ENCODE measurements around the gene PPFIBP2. TPM values are rescaled to one million over a fixed set of nuclear protein-coding genes. Genes with fewer than 3 reads are reported as not detected.

The PPFIBP2 gene
- total RNA-seq, 4 donors from 2014 or later, result 26.4 to 33.3 (median 29.1) TPM

DNA sequence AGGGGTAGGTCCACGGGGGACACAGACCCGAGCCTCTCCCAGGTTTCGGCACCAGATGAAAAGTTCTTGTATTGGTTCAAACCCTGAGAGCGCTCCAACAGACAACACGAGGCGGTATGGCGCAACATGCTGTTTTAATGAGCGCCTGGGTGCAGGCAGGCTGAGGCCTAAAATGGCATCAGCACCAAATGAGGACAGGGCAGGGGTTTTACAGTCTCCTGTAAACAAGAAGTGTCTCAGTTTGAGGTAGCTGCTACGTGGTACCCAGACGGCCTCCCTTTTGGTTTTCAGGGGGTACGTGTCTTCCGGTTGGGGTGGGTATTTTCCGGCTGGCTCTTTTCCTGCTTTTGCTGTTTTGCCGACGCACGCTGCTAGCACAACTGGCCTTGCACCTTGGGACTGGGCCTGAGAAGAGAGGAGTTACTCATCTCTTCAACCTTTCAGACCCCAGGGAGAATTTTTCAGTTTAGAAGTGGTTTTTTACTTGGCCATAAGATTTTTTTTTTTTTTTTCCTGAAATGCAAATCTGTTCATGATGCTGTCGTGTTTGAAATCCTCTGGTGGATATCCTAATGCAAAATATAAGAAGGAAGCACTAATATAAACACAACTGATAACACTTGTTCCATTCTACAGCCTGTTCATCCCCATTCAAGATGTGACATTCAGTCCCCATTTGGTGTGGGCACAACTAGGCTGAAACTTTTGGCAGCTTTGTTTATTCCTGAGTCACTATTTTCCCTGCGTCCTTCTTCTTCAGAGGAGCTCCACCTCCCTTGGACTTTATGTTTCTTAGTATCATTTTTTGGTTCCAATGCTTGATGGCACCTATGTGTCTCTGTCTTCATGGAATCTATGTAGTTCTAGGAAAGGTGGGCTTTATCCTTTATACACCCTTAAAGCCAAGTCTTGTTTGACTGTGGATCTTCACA is 6.5 kb downstream of the PPFIBP2 start:
- TF ChIP-seq, protein P1, sequence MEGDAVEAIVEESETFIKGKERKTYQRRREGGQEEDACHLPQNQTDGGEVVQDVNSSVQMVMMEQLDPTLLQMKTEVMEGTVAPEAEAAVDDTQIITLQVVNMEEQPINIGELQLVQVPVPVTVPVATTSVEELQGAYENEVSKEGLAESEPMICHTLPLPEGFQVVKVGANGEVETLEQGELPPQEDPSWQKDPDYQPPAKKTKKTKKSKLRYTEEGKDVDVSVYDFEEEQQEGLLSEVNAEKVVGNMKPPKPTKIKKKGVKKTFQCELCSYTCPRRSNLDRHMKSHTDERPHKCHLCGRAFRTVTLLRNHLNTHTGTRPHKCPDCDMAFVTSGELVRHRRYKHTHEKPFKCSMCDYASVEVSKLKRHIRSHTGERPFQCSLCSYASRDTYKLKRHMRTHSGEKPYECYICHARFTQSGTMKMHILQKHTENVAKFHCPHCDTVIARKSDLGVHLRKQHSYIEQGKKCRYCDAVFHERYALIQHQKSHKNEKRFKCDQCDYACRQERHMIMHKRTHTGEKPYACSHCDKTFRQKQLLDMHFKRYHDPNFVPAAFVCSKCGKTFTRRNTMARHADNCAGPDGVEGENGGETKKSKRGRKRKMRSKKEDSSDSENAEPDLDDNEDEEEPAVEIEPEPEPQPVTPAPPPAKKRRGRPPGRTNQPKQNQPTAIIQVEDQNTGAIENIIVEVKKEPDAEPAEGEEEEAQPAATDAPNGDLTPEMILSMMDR (IDR thresholded peaks at IDR 0.05; ENCODE audit: low read depth), result no peak

DNA sequence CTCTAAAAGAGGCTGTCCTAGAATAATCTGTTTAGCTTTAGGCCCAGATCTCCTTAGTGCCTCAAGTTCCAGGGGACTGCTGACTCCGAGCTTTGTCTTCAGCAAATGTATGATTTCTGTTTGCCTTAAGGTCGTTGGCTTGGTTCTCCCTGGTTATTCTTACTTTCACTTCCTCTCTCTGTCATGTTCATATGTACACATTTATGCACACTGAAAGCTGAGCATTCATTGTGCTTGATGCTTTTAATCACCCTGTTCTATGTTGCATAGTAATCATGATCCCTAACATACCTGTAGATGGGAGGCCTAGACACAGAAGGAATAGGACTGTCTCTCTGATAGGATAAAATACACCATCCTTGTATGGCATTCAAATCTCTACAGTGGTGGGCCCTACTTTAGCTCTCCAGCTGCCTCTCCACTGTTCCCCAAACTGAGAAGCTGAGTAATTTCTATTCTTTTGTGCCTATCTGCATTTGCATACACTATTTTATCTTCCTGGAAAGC is 7.2 kb downstream of the PPFIBP2 start:
- TF ChIP-seq, protein P1 (IDR thresholded peaks at IDR 0.05; ENCODE audit: low read depth), result no peak

DNA sequence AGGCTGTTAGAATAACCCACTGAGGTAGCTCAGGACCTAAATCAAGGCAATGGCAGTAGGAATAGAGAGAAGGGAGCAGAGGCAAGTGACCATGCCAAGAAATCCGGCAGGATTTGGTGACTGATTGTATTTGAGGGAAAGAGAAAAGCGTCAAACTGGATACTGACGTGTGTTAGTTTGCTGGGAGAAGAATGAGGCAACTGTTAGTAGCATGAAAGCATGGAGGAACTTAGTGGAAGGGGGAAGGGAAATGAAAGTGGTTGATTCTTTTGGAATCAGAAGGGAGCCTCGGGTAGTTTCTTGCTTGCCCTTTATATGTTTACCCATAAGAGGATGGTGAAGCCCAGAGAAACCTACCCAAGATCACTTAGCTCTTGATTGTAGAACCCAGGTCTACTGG is 8.3 kb downstream of the PPFIBP2 start:
- TF ChIP-seq, protein P1 (IDR thresholded peaks at IDR 0.05; ENCODE audit: low read depth), result no peak

DNA sequence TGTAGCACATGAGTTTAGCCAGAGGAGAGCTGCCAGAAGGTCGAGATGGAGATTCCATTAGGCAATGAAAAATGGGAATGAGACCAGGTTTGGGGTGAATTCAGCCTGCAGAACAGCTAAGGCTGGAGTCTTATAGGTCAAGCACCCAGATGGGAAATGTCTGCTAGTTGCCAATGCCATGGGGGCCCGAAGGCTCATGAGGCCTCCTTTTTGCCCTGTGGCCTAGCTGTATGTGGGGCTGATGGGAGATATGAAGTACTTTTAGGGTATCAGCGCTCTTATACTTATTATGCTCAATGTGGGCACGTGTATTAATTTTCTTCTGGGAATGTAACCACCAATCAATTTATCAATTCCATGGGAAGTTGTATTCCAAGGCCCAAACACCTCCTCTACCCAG is 8.7 kb downstream of the PPFIBP2 start:
- TF ChIP-seq, protein P1 (IDR thresholded peaks at IDR 0.05; ENCODE audit: low read depth), result no peak

DNA sequence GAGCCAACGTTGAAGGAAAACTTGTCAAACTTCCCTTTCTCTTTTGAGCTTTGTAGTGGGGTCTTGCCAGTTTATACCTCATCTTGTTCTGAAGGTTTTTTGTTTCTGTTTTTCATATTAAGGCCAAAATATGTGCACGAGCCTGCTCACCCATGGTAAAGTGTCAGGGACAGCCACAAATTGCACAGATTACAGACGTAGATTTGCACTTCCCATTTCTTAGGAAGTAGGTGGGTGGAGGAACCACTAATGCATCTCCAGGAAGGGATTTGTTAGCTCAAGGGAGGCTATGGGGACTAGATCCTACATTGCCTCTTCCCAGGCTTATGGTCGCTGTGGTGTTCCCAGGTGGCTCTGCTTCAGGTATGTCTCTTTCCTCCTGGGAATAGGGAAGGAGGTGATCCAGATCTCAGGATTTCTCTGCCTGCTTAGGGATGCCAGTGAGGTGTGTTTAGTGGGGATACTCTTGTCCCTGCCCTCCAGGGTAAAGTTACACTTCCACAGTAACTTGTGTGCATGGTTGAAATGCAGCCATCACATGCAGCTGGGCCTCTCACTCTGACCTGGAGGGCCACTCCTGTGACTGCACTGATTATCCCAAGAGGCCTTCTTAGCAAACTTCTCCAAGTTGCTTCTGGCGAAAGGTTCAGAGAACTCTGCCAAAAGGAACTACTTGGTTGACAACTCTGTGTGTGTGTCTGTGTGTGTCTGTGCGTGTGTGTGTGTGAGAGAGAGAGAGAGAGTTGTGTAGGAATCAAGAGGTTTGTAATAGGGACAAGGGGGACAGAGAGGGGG is 9.8 kb downstream of the PPFIBP2 start:
- TF ChIP-seq, protein P1 (IDR thresholded peaks at IDR 0.05; ENCODE audit: low read depth), result no peak

DNA sequence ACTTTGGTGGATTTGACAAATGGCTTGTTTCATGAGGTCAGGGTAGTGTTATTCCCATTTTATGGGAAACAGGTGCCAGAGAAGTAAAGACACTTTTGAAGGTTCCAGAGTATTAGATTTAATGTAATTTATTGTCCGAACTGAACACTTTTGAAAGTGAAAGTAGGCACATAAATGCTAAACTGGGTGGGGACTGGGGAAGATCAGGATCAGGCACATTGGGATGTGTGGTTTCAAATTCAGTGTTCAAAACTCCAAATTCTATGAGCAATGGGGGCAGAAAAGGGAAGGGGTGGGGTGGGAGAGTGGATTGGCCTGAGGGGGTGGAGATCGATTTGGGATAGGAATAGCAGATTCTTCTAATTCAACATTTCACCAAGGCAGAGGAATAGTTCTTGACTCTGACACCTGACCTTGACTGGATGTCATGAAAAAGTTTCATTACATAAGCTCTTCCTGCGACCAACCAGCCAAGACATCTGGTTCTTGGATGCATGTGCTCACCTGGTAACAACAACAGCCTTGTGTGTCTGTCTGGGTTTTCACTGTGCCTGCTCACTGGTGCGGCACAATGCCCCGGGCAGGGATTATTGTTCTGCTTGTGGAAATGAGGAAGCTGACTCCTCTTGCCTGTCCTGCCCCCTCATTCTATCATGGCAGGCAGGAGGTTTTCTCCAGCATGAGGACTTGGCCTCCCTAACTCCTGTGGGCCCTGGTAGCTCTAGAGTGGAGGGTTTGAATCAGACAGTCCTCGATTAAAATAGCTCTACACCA is 10.8 kb downstream of the PPFIBP2 start:
- TF ChIP-seq, protein P1 (IDR thresholded peaks at IDR 0.05; ENCODE audit: low read depth), result no peak
